HG03045 (cell line): Measurements from ENCODE around the gene GALNT15.

Experiments used
- ATAC-seq: cut with Tn5 transposase; IDR thresholded peaks from one replicate; pipeline ENCODE4 v1.9.1; 2021; ENCODE audit warnings: mild to moderate bottlenecking, moderate library complexity; ENCODE audit not compliant: unreplicated experiment

The GALNT15 gene

GRCh38 chr3:16249886-16250285, 75.4 kb downstream of the GALNT15 start:
- no peak for ATAC-seq

GRCh38 chr3:16251316-16252085, 77.0 kb downstream of the GALNT15 start:
- ATAC-seq: no peak

- ATAC-seq: no peak
Observed at GRCh38 chr3:16252243-16252978, 77.9 kb downstream of the GALNT15 start.

GRCh38 chr3:16252988-16253387, 78.5 kb downstream of the GALNT15 start:
- ATAC-seq: no peak

GRCh38 chr3:16253601-16254000, 79.1 kb downstream of the GALNT15 start:
- ATAC-seq: no peak

- ATAC-seq: no peak
Observed at GRCh38 chr3:16254916-16255315, 80.4 kb downstream of the GALNT15 start.

- ATAC-seq: no peak
Observed at GRCh38 chr3:16255326-16255725, 80.8 kb downstream of the GALNT15 start.

- ATAC-seq: no peak
Observed at GRCh38 chr3:16255726-16256125, 81.2 kb downstream of the GALNT15 start.

- no peak for ATAC-seq
Observed at GRCh38 chr3:16257309-16257708, 82.8 kb downstream of the GALNT15 start.

GRCh38 chr3:16258177-16258576, 83.7 kb downstream of the GALNT15 start:
- ATAC-seq: no peak

- no peak for ATAC-seq
Observed at GRCh38 chr3:16258866-16259265, 84.4 kb downstream of the GALNT15 start.

- no peak for ATAC-seq
Observed at GRCh38 chr3:16260046-16260445, 85.6 kb downstream of the GALNT15 start.

- ATAC-seq: no peak
Observed at GRCh38 chr3:16262174-16262573, 87.7 kb downstream of the GALNT15 start.

GRCh38 chr3:16264174-16264707, 89.8 kb downstream of the GALNT15 start:
- ATAC-seq: no peak

GRCh38 chr3:16264708-16265454, 90.4 kb downstream of the GALNT15 start, which contains the start of the genes DPH3 and OXNAD1:
Gene DPH3 (minus strand): TSS chr3:16264943. CDS start chr3:16264876, 67 bp downstream.
Gene OXNAD1 (plus strand): TSS chr3:16265212. CDS start chr3:16270953, 5,741 bp downstream.
- peak; percentile 99 for ATAC-seq

- ATAC-seq: no peak
Observed at GRCh38 chr3:16265455-16265786, 90.9 kb downstream of the GALNT15 start.

- ATAC-seq: no peak
Observed at GRCh38 chr3:16266714-16267113, 92.2 kb downstream of the GALNT15 start.

GRCh38 chr3:16270855-16271254, 96.4 kb downstream of the GALNT15 start:
- ATAC-seq: no peak

- ATAC-seq: no peak
Observed at GRCh38 chr3:16272588-16272987, 98.1 kb downstream of the GALNT15 start.

GRCh38 chr3:16273867-16274266, 99.4 kb downstream of the GALNT15 start:
- ATAC-seq: no peak

- ATAC-seq: no peak
Observed at GRCh38 chr3:16277471-16277870, 103.0 kb downstream of the GALNT15 start.
